Measurements from ENCODE around the gene USP21. TPM values are rescaled to one million over a fixed set of nuclear protein-coding genes. Genes with fewer than 3 reads are reported as not detected.

The USP21 gene
- total and polyA plus RNA-seq, 11 donors: 12.3 to 20.0 (median 14.1) TPM

DNA sequence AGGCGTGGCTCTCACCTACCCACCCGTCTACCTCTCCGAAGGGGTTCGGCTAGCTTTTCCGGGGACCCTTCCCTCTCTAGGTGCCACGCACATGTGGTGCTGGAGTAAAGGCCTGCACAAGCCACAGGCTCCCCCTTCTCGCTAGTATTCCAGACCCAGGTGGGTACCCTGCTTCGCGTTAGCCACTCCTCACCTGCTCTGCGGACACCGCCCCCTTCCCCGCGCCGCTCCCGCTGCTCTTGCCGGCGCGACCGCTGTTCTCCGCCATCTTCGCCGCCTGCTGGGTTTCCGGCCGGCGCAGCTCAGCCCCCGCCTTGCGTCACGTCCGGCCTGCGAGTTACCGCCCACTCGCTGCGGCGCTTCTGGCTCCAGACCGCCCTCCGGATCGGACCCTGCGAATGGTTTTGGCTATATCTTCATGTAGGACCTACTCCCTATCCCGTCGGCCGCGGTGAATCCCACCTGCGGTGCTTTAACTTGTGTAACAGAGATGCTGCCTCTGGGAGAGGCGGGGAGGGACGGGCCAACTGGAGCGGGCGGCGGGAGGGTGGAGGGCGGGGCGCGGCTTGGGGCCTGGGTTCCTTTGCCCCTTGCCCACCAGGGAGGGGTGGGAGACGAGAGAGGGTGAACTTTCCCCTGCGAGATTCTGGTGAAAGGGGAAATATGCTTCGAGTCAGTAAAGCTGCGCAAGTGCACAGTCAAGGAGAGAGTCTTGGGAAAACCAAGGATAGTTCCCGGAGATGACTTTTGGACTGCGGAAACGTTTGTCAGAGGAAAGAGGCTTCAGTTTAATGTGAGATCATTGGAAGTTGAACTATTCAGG is 41.3 kb upstream of the USP21 start, which contains the start of the genes NIT1 and PFDN2:
NIT1 (plus strand) TSS at position 347 of the 823 bp plus-strand sequence; CDS start at position 419, 72 bp downstream.
PFDN2 (minus strand) TSS at position 279 of the 823 bp plus-strand sequence; CDS start at position 268, 11 bp downstream.
- Histone ChIP-seq H3K4me1 (peaks cover 5 to 84% (median 45%) of the 10 kb centered on the region in 12 donors), H3K4me3 (peak within 1 kb of the TSS; percentile 73 to 100 (median 94)), H3K27me3 (no peaks in the 10 kb centered on the region), H3K9me3 (no peaks in the 10 kb centered on the region), H3K27ac (peak within 1 kb of the TSS; percentile 77 to 97 (median 92)), H3K36me3 (peaks cover 0 to 54% (median 33%) of the 10 kb centered on the region in 9 donors)
- 0 to 2% (median 0%) methylated on average over 47 to 58 of the region's 58 CpGs for WGBS, 4 donors
- DNase-seq (peak; percentile 90 to 92 (median 90)), ATAC-seq (peak; percentile 86 to 94 (median 90))
- intact Hi-C loops (cut with DNase I): loop anchor here in 5 of 10 donors (1.0 to 2.0 kb wide), 3 partner anchors 14 to 73 kb away; partner anchors contain the start of genes DEDD (in 4 of the 5) and USF1 (in 1 of the 5)
- peak; percentile 16 to 78 for TF ChIP-seq POLR2A (IDR thresholded peaks at IDR 0.05)
- TF ChIP-seq, protein P1, sequence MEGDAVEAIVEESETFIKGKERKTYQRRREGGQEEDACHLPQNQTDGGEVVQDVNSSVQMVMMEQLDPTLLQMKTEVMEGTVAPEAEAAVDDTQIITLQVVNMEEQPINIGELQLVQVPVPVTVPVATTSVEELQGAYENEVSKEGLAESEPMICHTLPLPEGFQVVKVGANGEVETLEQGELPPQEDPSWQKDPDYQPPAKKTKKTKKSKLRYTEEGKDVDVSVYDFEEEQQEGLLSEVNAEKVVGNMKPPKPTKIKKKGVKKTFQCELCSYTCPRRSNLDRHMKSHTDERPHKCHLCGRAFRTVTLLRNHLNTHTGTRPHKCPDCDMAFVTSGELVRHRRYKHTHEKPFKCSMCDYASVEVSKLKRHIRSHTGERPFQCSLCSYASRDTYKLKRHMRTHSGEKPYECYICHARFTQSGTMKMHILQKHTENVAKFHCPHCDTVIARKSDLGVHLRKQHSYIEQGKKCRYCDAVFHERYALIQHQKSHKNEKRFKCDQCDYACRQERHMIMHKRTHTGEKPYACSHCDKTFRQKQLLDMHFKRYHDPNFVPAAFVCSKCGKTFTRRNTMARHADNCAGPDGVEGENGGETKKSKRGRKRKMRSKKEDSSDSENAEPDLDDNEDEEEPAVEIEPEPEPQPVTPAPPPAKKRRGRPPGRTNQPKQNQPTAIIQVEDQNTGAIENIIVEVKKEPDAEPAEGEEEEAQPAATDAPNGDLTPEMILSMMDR (IDR thresholded peaks at IDR 0.05): peak in 3 of 12 donors; percentile 12 to 19 (median 13)

- H3K36me3 ChIP-seq: peaks cover 0 to 61% (median 46%) of the 10 kb centered on the region in 9 donors
- intact Hi-C loops (cut with DNase I): loop anchor here in 2 of 10 donors (2.0 kb wide), 1 partner anchor 14 kb away; the partner anchor contains the start of gene DEDD (in 2 of the 2)
- peaks cover 5 to 73% (median 38%) of the 10 kb centered on the region in 12 donors for H3K4me1 ChIP-seq
- H3K9me3 ChIP-seq: no peaks in the 10 kb centered on the region
- 28 to 41% (median 32%) methylated on average over 10 of the region's 10 CpGs for WGBS, 4 donors
- DNase-seq (peak; percentile 60 to 77 (median 69)), ATAC-seq (peak in 3 of 4 donors; percentile 21 to 35 (median 33))
- H3K4me3 ChIP-seq: peak overlapping the region in 10 of 12 donors; percentile 85 to 100 (median 96)
- H3K27me3 ChIP-seq: no peaks in the 10 kb centered on the region
- TF ChIP-seq, protein P1 (IDR thresholded peaks at IDR 0.05): peak in 8 of 12 donors; percentile 8 to 40 (median 28)
- no peak for TF ChIP-seq POLR2A (IDR thresholded peaks at IDR 0.05)
- H3K27ac ChIP-seq: peak overlapping the region in 11 of 12 donors; percentile 77 to 97 (median 92)
Observed at GRCh38 chr1:161119092-161119903, 40.0 kb upstream of the USP21 start.

- H3K4me1 ChIP-seq: peaks cover 5 to 55% (median 27%) of the 10 kb centered on the region in 12 donors
- no peak overlapping the region for H3K4me3 ChIP-seq
- no peaks in the 10 kb centered on the region for H3K27me3 ChIP-seq
- DNase-seq: no peak
- peaks cover 0 to 69% (median 62%) of the 10 kb centered on the region in 9 donors for H3K36me3 ChIP-seq
- intact Hi-C loops (cut with DNase I): no loop called here
- 87 to 95% (median 92%) methylated on average over 3 of the region's 3 CpGs for WGBS, 4 donors
- TF ChIP-seq POLR2A (IDR thresholded peaks at IDR 0.05): no peak
- TF ChIP-seq, protein P1 (IDR thresholded peaks at IDR 0.05): no peak
- no peaks in the 10 kb centered on the region for H3K9me3 ChIP-seq
- no peak for ATAC-seq
- peak overlapping the region in 1 of 12 donors; percentile 96 for H3K27ac ChIP-seq
Observed at GRCh38 chr1:161121042-161121650, 38.2 kb upstream of the USP21 start.

Measured in heart left ventricle (tissue), 16 donors.